Liver (tissue), 9 donors: ENCODE data around the gene SRSF6. TPM values are rescaled to one million over a fixed set of nuclear protein-coding genes. Genes with fewer than 3 reads are reported as not detected.

Experiments
- DNase-seq: peaks from one replicate; pipeline ENCODE4 v3.0.0-alpha.2; 2017; ENCODE audit warnings: low spot score
- H3K27ac ChIP-seq, 2 donors: one replicate each; pipeline ENCODE4 v1.7.0; 2013; ENCODE audit warnings: inconsistent platforms in 2 of 2, low read length in 2 of 2, control low read depth in 1 of 2, low read depth in 1 of 2, mild to moderate bottlenecking in 1 of 2
- H3K27me3 ChIP-seq, 4 donors: one replicate each; pipeline versions ENCODE4 v1.6.1 to v1.7.0; 2013; ENCODE audit warnings: low read length in 3 of 4, inconsistent platforms in 1 of 4, mild to moderate bottlenecking in 1 of 4, moderate library complexity in 1 of 4; ENCODE audit not compliant: control insufficient read depth in 4 of 4, insufficient read depth in 4 of 4
- H3K36me3 ChIP-seq, 4 donors: one replicate each; pipeline versions ENCODE4 v1.6.1 to v1.7.0; 2013; ENCODE audit warnings: low read length in 3 of 4, mild to moderate bottlenecking in 3 of 4, low read depth in 1 of 4, moderate library complexity in 1 of 4; ENCODE audit not compliant: control insufficient read depth in 4 of 4, insufficient read depth in 3 of 4
- H3K4me1 ChIP-seq, 4 donors: one replicate each; pipeline versions ENCODE4 v1.6.1 to v1.7.0; 2013; ENCODE audit warnings: low read length in 3 of 4, mild to moderate bottlenecking in 3 of 4, moderate library complexity in 1 of 4; ENCODE audit not compliant: control insufficient read depth in 4 of 4, insufficient read depth in 4 of 4
- H3K4me3 ChIP-seq, 3 donors: one replicate each; pipeline versions ENCODE4 v1.6.1 to v1.7.0; 2013; ENCODE audit warnings: low read length in 3 of 3, control low read depth in 1 of 3, low read depth in 1 of 3, mild to moderate bottlenecking in 1 of 3
- H3K9ac ChIP-seq, 2 donors: one replicate each; pipeline ENCODE4 v1.7.0; 2013; ENCODE audit warnings: low read length in 2 of 2, mild to moderate bottlenecking in 2 of 2, moderate library complexity in 2 of 2, control low read depth in 1 of 2, low read depth in 1 of 2
- H3K9me3 ChIP-seq, 4 donors: one replicate each; pipeline versions ENCODE4 v1.6.1 to v1.7.0; 2013; ENCODE audit warnings: low read length in 3 of 4; ENCODE audit not compliant: control insufficient read depth in 4 of 4
- EGR1 ChIP-seq, 2 donors: IDR thresholded peaks; 2 replicates each; pipeline ENCODE4 v1.6.1; 2016 to 2018; ENCODE audit warnings: antibody characterized with exemption in 2 of 2, low read depth in 2 of 2
- FOXA1 ChIP-seq: IDR thresholded peaks from 2 replicates; pipeline ENCODE4 v1.6.1; 2016; ENCODE audit warnings: antibody characterized with exemption
- FOXA2 ChIP-seq: IDR thresholded peaks from 2 replicates; pipeline ENCODE4 v1.6.1; 2016; ENCODE audit warnings: antibody characterized with exemption
- GABPA ChIP-seq, 2 donors: IDR thresholded peaks in 1 of 2; conservative IDR thresholded peaks in 1 of 2; 2 replicates each; pipeline ENCODE4 v1.6.1; 2016; ENCODE audit warnings: antibody characterized with exemption in 2 of 2, mild to moderate bottlenecking in 1 of 2, moderate library complexity in 1 of 2
- HNF4A ChIP-seq, 2 donors: conservative IDR thresholded peaks; 2 replicates each; pipeline ENCODE4 v1.6.1; 2016; ENCODE audit warnings: antibody characterized with exemption in 2 of 2, mild to moderate bottlenecking in 2 of 2
- HNF4G ChIP-seq: IDR thresholded peaks from 2 replicates; pipeline ENCODE4 v1.6.1; 2016; ENCODE audit warnings: antibody characterized with exemption
- JUND ChIP-seq, 2 donors: IDR thresholded peaks; 2 replicates each; pipeline ENCODE4 v1.6.1; 2016; ENCODE audit warnings: antibody characterized with exemption in 2 of 2
- NR2F2 ChIP-seq: IDR thresholded peaks from 2 replicates; pipeline ENCODE4 v1.6.1; 2016; ENCODE audit warnings: antibody characterized with exemption
- RAD21 ChIP-seq, 2 donors: IDR thresholded peaks; 2 replicates each; pipeline ENCODE4 v1.6.1; 2016; ENCODE audit warnings: antibody characterized with exemption in 2 of 2, mild to moderate bottlenecking in 2 of 2
- RXRA ChIP-seq, 2 donors: IDR thresholded peaks; 2 replicates each; pipeline ENCODE4 v1.6.1; 2017 to 2018; ENCODE audit warnings: antibody characterized with exemption in 2 of 2, mild to moderate bottlenecking in 1 of 2
- SP1 ChIP-seq: IDR thresholded peaks from 2 replicates; pipeline ENCODE4 v1.6.1; 2018; ENCODE audit warnings: antibody characterized with exemption, mild to moderate bottlenecking
- WGBS: extraction: QIAGEN DNeasy Blood & Tissue Kit; methylation state at CpG from one replicate; pipeline ENCODE4 v1.1.7; 2013; 5-methylcytosine and 5-hydroxymethylcytosine counted together
- polyA plus RNA-seq, 2 donors: library from polyadenylated mRNA; stranded (reverse) in 1 of 2; unstranded in 1 of 2; fragments of 200-250 nt in 1 of 2; fragments of >200 nt in 1 of 2; fragmentation: Nextera tagmentation in 1 of 2; extraction: Ambion mirVana in 1 of 2; gene quantifications; one replicate each; pipeline versions ENCODE4 v1.2.1 to v1.2.3, GENCODE V29; 2013 to 2015
- total RNA-seq, 2 donors: library from RNA; depleted of rRNA; stranded (reverse); fragments of >200 nt; gene quantifications; one replicate each; pipeline ENCODE4 v1.2.3, GENCODE V29; 2014
- TF ChIP-seq, protein P1 (sequence below): fragments of 150-350 bp; IDR thresholded peaks from 2 replicates; pipeline ENCODE4 v1.5.1; 2017; ENCODE audit warnings: improper control_type of control experiment, low read depth, low read length; ENCODE audit not compliant: missing input control
- TF ChIP-seq, protein P2 (sequence below): IDR thresholded peaks from 2 replicates; pipeline ENCODE4 v1.6.1; 2016; ENCODE audit warnings: antibody characterized with exemption
- TF ChIP-seq, protein P3 (sequence below): IDR thresholded peaks from 2 replicates; pipeline ENCODE4 v1.6.1; 2016; ENCODE audit warnings: antibody characterized with exemption, mild to moderate bottlenecking
- TF ChIP-seq, protein P4 (sequence below): IDR thresholded peaks from 2 replicates; pipeline ENCODE4 v1.6.1; 2016; ENCODE audit warnings: antibody characterized with exemption
- TF ChIP-seq, protein P5 (sequence below): IDR thresholded peaks from 2 replicates; pipeline ENCODE4 v1.6.1; 2016; ENCODE audit warnings: antibody characterized with exemption
- donor health status: healthy.
- donor health status: healthy.
- donor health status: healthy.
- donor health status: healthy.
- donor health status: healthy.

SRSF6 gene
- total and polyA plus RNA-seq, 4 donors: 33.8 to 47.5 (median 41.1) TPM

DNA sequence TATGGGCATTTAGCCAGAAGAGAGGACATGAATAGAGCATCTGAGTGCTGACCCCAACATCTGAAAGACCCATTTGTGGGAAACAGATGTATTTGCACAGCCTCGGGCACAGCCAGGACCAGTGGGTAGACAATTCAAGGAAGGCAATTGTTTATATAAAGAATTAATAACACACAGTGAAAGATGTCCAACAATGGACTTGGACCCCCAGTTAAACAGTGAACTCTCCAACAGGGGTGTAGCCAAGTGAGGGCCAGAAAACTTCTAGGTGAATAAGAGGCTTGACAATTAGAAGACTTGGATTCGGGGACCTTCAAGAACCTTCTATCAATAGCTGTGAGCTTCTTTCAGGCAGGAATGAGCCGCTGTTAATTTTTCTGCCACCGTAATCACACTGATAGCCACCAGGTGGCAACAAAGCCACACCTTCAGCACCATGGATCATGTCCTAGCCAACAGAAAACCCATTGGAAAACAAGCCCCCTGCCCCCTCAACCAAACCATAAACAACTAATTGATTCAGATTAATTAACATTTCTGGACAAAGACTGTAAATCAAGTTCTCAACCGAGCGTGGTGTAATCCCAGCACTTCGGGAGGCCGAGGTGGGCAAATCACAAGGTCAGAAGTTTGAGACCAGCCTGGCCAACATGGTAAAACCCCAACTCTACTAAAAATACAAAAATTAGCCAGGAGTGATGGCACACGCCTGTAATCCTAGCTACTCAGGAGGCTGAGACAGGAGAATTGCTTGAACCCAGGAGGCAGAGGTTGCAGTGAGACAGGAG, 8.8 kb upstream of the SRSF6 start:
- peaks cover 0 to 13% (median 9%) of the 10 kb centered on the region in 4 donors for H3K4me1 ChIP-seq
- H3K9me3 ChIP-seq: no peaks in the 10 kb centered on the region
- TF ChIP-seq, protein P1, sequence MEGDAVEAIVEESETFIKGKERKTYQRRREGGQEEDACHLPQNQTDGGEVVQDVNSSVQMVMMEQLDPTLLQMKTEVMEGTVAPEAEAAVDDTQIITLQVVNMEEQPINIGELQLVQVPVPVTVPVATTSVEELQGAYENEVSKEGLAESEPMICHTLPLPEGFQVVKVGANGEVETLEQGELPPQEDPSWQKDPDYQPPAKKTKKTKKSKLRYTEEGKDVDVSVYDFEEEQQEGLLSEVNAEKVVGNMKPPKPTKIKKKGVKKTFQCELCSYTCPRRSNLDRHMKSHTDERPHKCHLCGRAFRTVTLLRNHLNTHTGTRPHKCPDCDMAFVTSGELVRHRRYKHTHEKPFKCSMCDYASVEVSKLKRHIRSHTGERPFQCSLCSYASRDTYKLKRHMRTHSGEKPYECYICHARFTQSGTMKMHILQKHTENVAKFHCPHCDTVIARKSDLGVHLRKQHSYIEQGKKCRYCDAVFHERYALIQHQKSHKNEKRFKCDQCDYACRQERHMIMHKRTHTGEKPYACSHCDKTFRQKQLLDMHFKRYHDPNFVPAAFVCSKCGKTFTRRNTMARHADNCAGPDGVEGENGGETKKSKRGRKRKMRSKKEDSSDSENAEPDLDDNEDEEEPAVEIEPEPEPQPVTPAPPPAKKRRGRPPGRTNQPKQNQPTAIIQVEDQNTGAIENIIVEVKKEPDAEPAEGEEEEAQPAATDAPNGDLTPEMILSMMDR: peak; percentile 78
- TF ChIP-seq EGR1 (IDR thresholded peaks at IDR 0.05; ENCODE audit: low read depth in 2 of 2): no peak
- TF ChIP-seq JUND (IDR thresholded peaks at IDR 0.05): no peak
- TF ChIP-seq RAD21 (IDR thresholded peaks at IDR 0.05): peak; percentile 90 to 91
- TF ChIP-seq GABPA (IDR thresholded peaks at IDR 0.05 in 1 of 2, conservative IDR thresholded peaks at IDR 0.05 in 1 of 2): no peak
- TF ChIP-seq HNF4A (conservative IDR thresholded peaks at IDR 0.05): no peak
- no peak overlapping the region for H3K9ac ChIP-seq
- H3K36me3 ChIP-seq: no peaks in the 10 kb centered on the region
- DNase-seq: peak; percentile 55
- H3K27ac ChIP-seq: no peak overlapping the region
- no peaks in the 10 kb centered on the region for H3K27me3 ChIP-seq
- H3K4me3 ChIP-seq: no peak overlapping the region
- 24% methylated on average over 9 of the region's 9 CpGs for WGBS

DNA sequence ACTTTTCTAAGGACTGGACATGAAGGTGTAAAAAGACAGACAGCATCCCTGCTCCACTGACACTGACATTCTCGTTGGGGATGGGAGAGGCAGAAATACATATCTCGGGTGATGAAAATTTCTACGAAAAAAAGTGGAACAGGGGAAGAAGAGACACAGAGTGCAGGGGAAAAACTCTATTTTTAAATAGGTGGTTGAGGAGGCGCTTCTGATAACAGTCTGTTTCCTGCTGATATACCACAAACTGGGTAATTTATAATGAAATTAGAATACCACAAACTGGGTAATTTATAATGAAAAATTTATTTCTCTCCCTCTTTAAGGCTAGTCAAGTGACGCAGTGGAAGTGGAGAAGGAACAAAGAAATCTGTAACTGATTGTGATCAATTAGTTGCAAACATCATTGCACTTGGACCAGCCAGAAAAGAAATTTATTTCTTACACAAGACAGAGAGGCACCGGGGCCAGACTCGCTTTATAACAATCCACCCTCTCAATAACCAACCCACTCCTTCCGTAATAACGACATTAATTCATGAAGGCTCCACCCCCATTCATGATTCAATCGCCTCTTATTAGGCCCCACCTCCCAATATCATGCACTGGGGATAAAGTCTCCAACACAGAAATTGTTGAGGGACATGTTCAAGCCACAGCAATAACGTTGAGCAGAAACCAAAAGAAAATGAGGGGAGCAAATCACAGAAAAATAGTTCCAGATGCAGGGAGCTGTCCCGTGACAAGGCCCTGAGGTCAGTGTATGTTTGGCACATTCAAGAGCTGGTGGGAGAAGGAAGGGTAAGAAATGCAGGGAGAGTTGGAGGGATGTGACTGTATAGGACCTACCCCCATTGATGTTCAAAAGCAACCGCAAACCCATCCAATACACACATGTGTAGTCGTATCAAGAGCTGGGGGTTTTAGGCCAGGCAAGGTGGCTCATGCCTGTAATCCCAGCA, 6.6 kb upstream of the SRSF6 start:
- WGBS: 78% methylated on average over 14 of the region's 14 CpGs
- H3K27me3 ChIP-seq: no peaks in the 10 kb centered on the region
- H3K36me3 ChIP-seq: no peaks in the 10 kb centered on the region
- H3K9me3 ChIP-seq: no peaks in the 10 kb centered on the region
- H3K9ac ChIP-seq: no peak overlapping the region
- H3K4me3 ChIP-seq: no peak overlapping the region
- H3K4me1 ChIP-seq: peaks cover 0 to 13% (median 9%) of the 10 kb centered on the region in 4 donors
- H3K27ac ChIP-seq: no peak overlapping the region
- DNase-seq: no peak
- TF ChIP-seq EGR1 (IDR thresholded peaks at IDR 0.05; ENCODE audit: low read depth in 2 of 2): no peak

DNA sequence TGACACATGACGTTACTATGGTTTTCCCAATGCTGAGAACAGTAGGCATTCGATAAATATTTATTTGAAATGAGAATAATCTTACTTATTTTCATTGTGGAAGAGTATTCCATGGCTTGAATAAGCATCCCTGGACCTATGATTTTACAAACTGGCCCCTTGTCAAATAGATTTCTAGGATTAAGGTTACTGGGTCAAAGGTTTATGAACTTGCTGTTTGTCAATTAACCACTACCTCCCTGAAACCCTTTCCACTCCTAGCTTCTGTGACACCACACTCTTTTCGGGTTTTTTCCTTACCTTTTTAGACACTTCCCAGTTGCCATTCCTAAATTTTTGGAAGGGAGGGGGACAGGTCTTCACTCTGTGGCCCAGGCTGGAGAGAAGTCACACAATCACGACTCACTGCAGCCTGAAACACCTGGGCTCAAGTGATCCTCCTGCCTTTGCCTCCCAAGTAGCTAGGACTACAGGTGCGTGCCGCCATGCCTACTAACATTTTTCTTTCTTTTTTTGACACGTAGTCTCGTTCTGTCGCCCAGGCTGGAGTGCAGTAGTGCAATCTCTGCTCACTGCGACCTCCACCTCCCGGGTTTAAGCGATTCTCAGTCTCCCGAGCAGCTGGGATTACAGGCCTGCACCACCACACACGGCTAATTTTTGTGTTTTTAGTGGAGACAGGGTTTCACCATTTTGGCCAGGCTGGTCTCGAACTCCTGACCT, 5.1 kb upstream of the SRSF6 start:
- no peaks in the 10 kb centered on the region for H3K36me3 ChIP-seq
- peaks cover 2 to 21% (median 16%) of the 10 kb centered on the region in 4 donors for H3K4me1 ChIP-seq
- H3K27me3 ChIP-seq: no peaks in the 10 kb centered on the region
- H3K9me3 ChIP-seq: no peaks in the 10 kb centered on the region
- no peak overlapping the region for H3K9ac ChIP-seq
- WGBS: 74% methylated on average over 15 of the region's 15 CpGs
- no peak for DNase-seq
- no peak overlapping the region for H3K27ac ChIP-seq
- H3K4me3 ChIP-seq: no peak overlapping the region
- TF ChIP-seq HNF4A (conservative IDR thresholded peaks at IDR 0.05): peak; percentile 25 to 37
- TF ChIP-seq EGR1 (IDR thresholded peaks at IDR 0.05; ENCODE audit: low read depth in 2 of 2): no peak
- TF ChIP-seq, protein P2, sequence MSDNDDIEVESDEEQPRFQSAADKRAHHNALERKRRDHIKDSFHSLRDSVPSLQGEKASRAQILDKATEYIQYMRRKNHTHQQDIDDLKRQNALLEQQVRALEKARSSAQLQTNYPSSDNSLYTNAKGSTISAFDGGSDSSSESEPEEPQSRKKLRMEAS: no peak
- TF ChIP-seq, protein P3, sequence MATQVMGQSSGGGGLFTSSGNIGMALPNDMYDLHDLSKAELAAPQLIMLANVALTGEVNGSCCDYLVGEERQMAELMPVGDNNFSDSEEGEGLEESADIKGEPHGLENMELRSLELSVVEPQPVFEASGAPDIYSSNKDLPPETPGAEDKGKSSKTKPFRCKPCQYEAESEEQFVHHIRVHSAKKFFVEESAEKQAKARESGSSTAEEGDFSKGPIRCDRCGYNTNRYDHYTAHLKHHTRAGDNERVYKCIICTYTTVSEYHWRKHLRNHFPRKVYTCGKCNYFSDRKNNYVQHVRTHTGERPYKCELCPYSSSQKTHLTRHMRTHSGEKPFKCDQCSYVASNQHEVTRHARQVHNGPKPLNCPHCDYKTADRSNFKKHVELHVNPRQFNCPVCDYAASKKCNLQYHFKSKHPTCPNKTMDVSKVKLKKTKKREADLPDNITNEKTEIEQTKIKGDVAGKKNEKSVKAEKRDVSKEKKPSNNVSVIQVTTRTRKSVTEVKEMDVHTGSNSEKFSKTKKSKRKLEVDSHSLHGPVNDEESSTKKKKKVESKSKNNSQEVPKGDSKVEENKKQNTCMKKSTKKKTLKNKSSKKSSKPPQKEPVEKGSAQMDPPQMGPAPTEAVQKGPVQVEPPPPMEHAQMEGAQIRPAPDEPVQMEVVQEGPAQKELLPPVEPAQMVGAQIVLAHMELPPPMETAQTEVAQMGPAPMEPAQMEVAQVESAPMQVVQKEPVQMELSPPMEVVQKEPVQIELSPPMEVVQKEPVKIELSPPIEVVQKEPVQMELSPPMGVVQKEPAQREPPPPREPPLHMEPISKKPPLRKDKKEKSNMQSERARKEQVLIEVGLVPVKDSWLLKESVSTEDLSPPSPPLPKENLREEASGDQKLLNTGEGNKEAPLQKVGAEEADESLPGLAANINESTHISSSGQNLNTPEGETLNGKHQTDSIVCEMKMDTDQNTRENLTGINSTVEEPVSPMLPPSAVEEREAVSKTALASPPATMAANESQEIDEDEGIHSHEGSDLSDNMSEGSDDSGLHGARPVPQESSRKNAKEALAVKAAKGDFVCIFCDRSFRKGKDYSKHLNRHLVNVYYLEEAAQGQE: no peak
- TF ChIP-seq RXRA (IDR thresholded peaks at IDR 0.05): peak; percentile 94
- no peak for TF ChIP-seq FOXA1
- no peak for TF ChIP-seq HNF4G
- TF ChIP-seq FOXA2: no peak
- no peak for TF ChIP-seq JUND (IDR thresholded peaks at IDR 0.05)
- peak; percentile 39 for TF ChIP-seq NR2F2
- TF ChIP-seq, protein P4, sequence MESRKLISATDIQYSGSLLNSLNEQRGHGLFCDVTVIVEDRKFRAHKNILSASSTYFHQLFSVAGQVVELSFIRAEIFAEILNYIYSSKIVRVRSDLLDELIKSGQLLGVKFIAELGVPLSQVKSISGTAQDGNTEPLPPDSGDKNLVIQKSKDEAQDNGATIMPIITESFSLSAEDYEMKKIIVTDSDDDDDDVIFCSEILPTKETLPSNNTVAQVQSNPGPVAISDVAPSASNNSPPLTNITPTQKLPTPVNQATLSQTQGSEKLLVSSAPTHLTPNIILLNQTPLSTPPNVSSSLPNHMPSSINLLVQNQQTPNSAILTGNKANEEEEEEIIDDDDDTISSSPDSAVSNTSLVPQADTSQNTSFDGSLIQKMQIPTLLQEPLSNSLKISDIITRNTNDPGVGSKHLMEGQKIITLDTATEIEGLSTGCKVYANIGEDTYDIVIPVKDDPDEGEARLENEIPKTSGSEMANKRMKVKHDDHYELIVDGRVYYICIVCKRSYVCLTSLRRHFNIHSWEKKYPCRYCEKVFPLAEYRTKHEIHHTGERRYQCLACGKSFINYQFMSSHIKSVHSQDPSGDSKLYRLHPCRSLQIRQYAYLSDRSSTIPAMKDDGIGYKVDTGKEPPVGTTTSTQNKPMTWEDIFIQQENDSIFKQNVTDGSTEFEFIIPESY: no peak
- TF ChIP-seq, protein P5, sequence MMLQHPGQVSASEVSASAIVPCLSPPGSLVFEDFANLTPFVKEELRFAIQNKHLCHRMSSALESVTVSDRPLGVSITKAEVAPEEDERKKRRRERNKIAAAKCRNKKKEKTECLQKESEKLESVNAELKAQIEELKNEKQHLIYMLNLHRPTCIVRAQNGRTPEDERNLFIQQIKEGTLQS: no peak
- TF ChIP-seq GABPA (IDR thresholded peaks at IDR 0.05 in 1 of 2, conservative IDR thresholded peaks at IDR 0.05 in 1 of 2): no peak
- TF ChIP-seq SP1: peak; percentile 57
